Dendritic cell treated with granulocyte-macrophage colony-stimulating factor and Interleukin-4, amounts not matched to agents 40 ng/mL and 50 ng/mL, for 4 days (primary cell): ENCODE data around the gene PPP1CA.

Source experiments
- H3K27ac Mint-ChIP-seq: one replicate; pipeline ENCODE4 v1.8.0; 2022; ENCODE audit warnings: mild to moderate bottlenecking, mixed read lengths
- H3K27me3 Mint-ChIP-seq: one replicate; pipeline ENCODE4 v1.8.0; 2022; ENCODE audit warnings: mild to moderate bottlenecking, mixed read lengths
- H3K36me3 Mint-ChIP-seq: one replicate; pipeline ENCODE4 v1.8.0; 2022; ENCODE audit warnings: low read depth, mixed read lengths
- H3K4me1 Mint-ChIP-seq: one replicate; pipeline ENCODE4 v1.8.0; 2022; ENCODE audit warnings: low read depth, mixed read lengths
- H3K4me3 Mint-ChIP-seq: one replicate; pipeline ENCODE4 v1.8.0; 2022; ENCODE audit warnings: mild to moderate bottlenecking, moderate library complexity, mixed read lengths
- H3K9me3 Mint-ChIP-seq: one replicate; pipeline ENCODE4 v1.8.0; 2022; ENCODE audit warnings: mixed read lengths
- intact Hi-C: fragments of 100-400 bp; cut with micrococcal nuclease; formaldehyde crosslinking; loops from one replicate; pipeline ENCODE4 v1.15.0; 2022

PPP1CA gene

DNA sequence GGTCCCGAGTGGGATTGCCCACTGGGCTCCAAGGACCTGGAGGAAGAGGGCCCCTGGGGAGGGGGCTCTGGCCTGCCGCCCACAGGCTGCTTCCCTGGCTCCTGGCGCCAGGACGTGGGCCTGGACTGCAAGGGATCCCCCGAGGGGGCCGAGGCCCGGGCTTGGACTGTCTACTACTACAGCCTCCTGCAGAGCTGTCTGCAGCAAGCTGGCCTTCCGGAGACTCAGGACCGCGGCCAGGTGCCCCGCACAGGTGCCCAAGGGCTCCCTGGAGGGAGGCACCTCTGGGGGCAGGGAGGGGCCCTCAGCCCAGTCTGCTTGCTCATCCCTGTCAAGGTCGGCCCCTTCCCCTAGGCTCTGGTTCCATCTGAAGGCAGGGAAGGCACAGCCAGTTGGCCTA lies 15.8 kb upstream of the PPP1CA start:
- no peak overlapping the region for H3K27ac Mint-ChIP-seq
- no peaks in the 10 kb centered on the region for H3K9me3 Mint-ChIP-seq
- no peak overlapping the region for H3K4me3 Mint-ChIP-seq
- intact Hi-C loops: no loop called here
- H3K36me3 Mint-ChIP-seq: no peaks in the 10 kb centered on the region
- peaks cover 67% of the 10 kb centered on the region for H3K4me1 Mint-ChIP-seq
- H3K27me3 Mint-ChIP-seq: peaks cover 74% of the 10 kb centered on the region

DNA sequence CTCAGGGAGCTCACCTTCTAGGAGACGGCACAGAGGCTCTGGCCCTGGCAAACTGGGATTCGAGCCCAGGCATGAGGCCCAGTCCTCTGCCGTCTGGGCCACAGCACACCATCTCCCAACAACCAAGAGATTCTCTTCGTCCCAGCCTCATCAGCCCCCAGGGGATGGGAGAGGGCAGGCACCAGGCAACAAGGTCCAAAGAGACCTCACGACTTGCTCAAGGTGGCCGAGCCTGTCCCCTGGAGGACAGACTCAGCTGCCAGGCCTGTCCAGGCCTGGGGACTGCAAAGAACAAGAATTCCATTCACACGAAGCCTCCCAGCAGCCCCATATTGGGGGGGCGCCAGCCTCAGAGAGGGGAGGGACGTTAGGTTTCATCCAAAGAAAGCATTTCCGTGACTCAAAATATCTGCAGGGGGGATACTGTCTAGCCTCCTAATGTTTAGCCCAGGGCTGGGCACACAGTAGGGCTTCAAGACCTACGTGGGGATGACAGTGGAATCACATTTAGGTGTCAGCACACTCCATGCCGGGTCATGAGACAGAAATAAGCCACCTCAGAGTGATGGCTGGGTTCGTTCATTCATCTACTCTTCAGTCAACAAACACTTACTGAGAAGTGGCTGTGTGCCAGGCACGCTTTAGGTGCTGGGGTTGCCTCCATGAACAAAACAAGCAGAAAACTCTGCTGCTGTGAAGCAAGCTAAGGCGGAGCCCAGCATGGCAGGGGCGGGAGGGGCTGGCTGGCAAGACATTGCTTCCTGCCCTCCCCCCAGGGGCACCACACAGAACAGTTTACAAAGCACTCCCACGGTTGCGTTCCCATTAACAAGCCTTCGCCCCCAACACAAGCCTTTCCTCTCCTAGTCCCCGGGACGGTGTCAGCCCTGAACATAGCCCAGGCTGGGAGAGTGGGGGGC lies 15.0 kb upstream of the PPP1CA start:
- H3K27ac Mint-ChIP-seq: no peak overlapping the region
- H3K4me1 Mint-ChIP-seq: peaks cover 69% of the 10 kb centered on the region
- intact Hi-C loops: no loop called here
- H3K27me3 Mint-ChIP-seq: peaks cover 81% of the 10 kb centered on the region
- no peaks in the 10 kb centered on the region for H3K9me3 Mint-ChIP-seq
- H3K36me3 Mint-ChIP-seq: no peaks in the 10 kb centered on the region
- H3K4me3 Mint-ChIP-seq: peak overlapping the region; percentile 34

DNA sequence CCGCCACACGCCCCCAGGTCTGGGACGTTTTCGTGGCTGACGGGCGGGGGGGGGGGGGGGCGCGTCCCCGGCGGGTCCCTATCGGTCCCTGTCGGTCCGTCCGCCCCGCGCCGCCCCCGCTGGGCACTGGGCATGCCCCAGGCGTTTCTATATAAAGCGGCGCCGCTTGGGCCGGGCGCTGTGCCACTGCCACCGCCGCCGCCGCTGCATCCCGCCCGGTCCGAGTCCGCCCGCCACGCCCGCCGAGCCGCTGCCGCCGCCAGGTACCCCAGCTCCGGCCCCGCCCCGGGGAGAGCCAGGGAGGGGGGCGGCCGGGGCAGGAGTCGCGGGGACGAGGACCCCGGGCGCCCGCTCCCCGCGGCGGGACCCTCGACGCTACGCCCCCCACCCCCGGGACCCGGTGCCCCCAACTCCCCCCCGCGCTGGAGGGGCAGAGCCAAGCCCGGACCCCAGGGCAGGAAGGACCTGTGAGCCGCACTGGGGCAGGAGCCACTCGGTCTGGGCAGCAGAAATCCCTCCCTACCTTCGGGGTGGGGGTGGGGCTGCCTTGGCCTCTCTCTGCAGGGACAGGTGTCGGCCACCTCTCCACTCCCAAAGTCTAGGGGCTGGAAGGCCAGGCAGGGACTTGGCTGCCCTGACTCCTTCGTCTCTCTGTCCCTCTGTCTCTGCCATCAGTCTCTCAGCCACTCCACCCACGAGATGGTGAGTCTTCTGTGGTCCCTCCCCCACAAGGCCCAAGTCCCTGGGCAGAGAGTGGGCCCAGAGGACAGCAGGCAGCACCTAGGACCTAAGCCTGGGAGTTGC lies 14.0 kb upstream of the PPP1CA start, which contains the start of gene CARNS1:
Gene CARNS1, plus strand, starts transcription at position 178 of the 804 bp plus-strand sequence. Its CDS starts 522 bp downstream, at position 700.
- no peak within 1 kb of the TSS for H3K27ac Mint-ChIP-seq
- no peaks in the 10 kb centered on the region for H3K9me3 Mint-ChIP-seq
- H3K4me3 Mint-ChIP-seq: peak within 1 kb of the TSS; percentile 34
- peaks cover 64% of the 10 kb centered on the region for H3K4me1 Mint-ChIP-seq
- peaks cover 91% of the 10 kb centered on the region for H3K27me3 Mint-ChIP-seq
- H3K36me3 Mint-ChIP-seq: no peaks in the 10 kb centered on the region
- intact Hi-C loops: no loop called here

DNA sequence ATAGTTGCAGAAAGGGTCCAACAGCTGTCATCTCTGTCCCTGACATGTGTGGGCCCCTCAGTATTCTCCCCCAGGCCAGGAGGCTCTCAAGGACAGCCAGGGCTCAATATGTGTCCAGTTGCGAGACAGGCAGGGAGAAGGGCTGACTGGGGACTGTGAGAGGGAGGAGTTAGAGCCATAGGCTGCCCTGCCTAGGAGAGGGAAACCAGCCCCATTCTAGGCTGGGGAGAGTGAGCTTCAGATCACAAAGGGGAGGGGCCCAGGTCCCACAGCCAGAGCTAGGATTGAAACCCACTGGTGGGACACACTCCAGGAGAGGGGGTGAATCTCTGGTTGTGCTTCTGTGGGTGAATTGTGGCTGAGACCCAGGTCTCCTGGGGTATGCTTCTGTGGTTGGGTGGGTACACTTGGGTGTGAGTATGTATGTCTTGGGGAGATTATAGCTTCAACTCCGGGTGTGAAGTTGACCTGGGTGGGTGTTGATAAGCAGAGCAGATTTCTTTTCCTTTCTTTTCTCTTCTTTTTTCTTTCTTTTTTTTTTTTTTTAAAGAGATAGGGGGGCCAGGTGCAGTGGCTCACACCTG lies 11.7 kb upstream of the PPP1CA start:
- Mint-ChIP-seq H3K4me1 (peaks cover 56% of the 10 kb centered on the region), H3K36me3 (no peaks in the 10 kb centered on the region), H3K9me3 (no peaks in the 10 kb centered on the region), H3K4me3 (no peak overlapping the region), H3K27ac (no peak overlapping the region), H3K27me3 (peaks cover 74% of the 10 kb centered on the region)
- intact Hi-C loops: no loop called here

DNA sequence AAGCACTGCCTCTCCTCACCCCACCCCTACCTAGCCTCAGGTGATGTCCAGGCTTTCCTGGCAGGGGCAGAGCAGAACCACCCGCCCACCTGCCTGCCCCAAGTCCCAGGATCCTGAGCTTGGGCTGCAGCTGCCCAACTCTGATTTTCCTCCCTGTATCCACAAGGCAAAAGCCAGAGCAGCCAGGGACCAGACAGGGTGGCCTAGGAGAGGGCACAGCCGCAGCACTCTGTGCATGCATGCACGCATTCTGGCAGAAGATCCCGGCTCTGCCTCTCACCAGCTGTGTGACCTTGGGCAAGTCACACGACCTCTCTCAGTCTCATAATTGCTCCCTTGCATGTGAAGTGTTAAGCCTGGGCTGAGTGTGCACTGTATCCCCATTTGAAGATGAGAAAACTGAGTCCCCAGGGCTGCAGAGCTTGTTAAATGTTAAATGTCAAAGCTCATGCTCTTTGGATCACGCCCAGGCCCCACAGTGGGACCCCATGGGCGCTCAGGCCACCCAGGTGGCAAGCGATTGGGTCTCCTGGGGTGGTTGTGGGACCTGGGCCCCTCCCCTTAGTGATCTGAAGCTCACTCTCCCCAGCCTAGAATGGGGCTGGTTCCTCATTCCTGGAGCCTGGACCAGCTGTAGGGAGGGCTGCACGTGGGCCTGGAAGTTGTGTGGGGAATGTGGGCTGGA lies 11.0 kb upstream of the PPP1CA start:
- H3K36me3 Mint-ChIP-seq: no peaks in the 10 kb centered on the region

DNA sequence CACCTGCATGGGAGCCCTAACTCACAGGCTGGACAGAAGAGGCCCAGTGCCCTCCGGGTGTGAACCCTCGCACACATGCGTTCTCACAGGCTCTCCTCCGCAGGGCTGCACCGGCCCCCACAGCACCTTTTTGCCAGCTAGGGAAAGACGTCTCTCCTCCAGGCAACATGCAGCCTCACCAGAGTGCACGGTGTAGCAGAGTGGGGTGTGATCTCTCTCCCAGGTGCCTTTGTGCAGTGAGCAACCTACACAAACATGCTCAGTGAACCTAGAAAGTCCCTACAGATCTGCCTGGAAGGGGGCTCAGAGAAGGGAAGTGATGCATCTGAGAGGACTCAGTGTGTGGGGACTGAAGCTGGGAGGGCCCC lies 10.1 kb upstream of the PPP1CA start:
- Mint-ChIP-seq H3K4me1 (peaks cover 60% of the 10 kb centered on the region), H3K27me3 (peaks cover 59% of the 10 kb centered on the region)
- intact Hi-C loops: no loop called here

More for the DNA sequence above, 11.0 kb upstream of the PPP1CA start:
- no peaks in the 10 kb centered on the region for H3K9me3 Mint-ChIP-seq
- H3K4me3 Mint-ChIP-seq: no peak overlapping the region
- H3K27me3 Mint-ChIP-seq: peaks cover 67% of the 10 kb centered on the region
- intact Hi-C loops: no loop called here
- peaks cover 58% of the 10 kb centered on the region for H3K4me1 Mint-ChIP-seq
- H3K27ac Mint-ChIP-seq: no peak overlapping the region

DNA sequence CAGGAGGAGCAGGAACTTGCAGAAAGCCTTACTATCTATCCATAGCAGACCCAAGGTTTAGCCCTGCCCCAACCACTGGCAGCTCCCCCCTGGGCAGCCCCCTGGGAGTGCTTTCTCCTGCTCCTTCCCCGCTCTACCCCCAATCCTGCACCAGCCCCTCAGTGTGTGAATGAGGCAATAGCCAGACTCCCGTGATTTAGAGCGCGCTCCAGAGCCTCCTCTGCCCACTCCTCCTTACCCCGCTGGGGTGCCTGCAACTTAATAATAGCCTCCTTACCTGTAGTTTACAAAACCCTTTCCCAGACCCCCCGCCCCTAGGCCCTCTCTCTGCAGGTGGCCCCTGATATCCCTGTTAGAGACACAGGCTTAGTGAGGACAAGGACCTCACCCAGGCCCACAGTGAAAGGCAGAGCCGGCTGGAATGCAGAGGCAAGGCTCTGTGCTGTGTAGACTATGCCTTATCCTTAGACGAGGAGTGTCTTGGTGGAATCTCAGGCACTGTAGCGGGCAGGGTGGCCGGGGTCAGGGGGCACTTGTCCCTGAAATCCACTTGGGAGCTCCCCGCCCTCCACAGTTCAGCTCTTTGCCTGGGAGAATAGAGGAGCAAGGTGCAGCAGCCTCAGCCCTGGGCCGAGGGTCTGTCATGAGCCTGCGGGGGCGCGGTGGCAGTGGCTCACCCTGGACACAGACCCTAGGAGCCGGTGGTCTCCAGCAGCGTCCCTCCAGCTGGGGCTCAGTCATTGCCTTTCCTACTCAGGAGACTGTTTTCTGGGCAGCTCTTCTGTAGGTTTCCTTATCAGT lies 9.5 kb upstream of the PPP1CA start:
- H3K36me3 Mint-ChIP-seq: no peaks in the 10 kb centered on the region
- H3K27me3 Mint-ChIP-seq: peaks cover 53% of the 10 kb centered on the region
- no peak overlapping the region for H3K4me3 Mint-ChIP-seq
- H3K4me1 Mint-ChIP-seq: peaks cover 60% of the 10 kb centered on the region
- H3K9me3 Mint-ChIP-seq: no peaks in the 10 kb centered on the region
- intact Hi-C loops: no loop called here
- H3K27ac Mint-ChIP-seq: no peak overlapping the region

More for the DNA sequence above, 10.1 kb upstream of the PPP1CA start:
- Mint-ChIP-seq H3K4me3 (no peak overlapping the region), H3K27ac (no peak overlapping the region), H3K36me3 (no peaks in the 10 kb centered on the region), H3K9me3 (no peaks in the 10 kb centered on the region)

DNA sequence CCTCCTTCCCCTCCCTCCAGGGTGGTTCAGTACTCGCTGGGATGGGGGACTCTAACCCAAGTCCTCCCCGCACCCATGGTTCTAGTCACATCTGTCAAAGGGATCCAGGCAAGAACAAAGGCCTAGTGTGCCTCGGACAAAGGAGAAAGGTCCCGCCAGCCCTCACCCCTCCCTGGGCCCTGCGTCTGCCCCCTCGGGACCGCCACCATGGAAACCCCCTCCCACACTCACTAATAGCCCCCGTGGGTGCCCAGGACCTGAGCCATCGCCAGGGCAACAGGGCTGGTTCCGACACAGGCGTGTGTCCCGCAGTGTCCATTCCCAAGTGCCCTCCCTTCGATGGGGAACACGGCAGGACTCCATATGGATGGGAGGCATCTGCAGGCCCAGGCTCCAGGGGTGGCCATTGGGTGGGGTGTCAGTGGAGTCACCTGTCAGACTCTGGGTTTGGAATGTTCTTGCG lies 8.7 kb upstream of the PPP1CA start:
- H3K4me1 Mint-ChIP-seq: peaks cover 62% of the 10 kb centered on the region
- intact Hi-C loops: no loop called here
- H3K36me3 Mint-ChIP-seq: no peaks in the 10 kb centered on the region
- no peak overlapping the region for H3K27ac Mint-ChIP-seq
- no peak overlapping the region for H3K4me3 Mint-ChIP-seq
- H3K9me3 Mint-ChIP-seq: no peaks in the 10 kb centered on the region
- peaks cover 49% of the 10 kb centered on the region for H3K27me3 Mint-ChIP-seq

DNA sequence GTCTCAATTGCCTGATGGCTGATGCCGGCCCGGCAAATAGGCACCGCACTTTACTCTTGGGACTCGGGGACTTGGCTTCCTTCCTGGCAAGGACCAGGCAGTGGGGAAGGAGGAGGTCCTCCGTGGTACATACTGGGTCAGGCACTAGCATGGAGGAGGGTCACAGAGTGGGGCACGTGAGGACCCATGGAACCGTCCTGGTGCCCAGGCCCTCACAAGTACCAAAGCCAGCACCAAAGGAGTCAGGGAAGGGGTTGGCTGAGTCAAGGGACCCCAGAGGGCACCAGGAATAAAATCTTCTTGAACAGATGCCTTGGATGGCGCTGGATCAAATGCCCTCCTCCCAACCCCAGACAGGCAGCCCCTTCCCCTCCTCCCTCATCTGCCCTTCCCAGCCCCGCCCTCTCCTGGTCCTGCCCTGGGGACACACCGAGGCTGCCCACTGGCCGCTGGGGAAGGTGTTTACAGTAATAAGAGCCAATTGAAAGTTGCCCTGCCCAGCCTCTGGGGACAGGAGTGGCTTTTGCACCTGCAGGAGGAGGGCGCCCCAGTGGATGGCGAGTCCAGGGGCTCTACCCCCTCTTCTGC lies 8.2 kb upstream of the PPP1CA start:
- intact Hi-C loops: no loop called here
- peaks cover 62% of the 10 kb centered on the region for H3K4me1 Mint-ChIP-seq
- no peaks in the 10 kb centered on the region for H3K9me3 Mint-ChIP-seq
- H3K27ac Mint-ChIP-seq: no peak overlapping the region
- H3K4me3 Mint-ChIP-seq: peak overlapping the region; percentile 23
- no peaks in the 10 kb centered on the region for H3K36me3 Mint-ChIP-seq
- H3K27me3 Mint-ChIP-seq: peaks cover 44% of the 10 kb centered on the region

DNA sequence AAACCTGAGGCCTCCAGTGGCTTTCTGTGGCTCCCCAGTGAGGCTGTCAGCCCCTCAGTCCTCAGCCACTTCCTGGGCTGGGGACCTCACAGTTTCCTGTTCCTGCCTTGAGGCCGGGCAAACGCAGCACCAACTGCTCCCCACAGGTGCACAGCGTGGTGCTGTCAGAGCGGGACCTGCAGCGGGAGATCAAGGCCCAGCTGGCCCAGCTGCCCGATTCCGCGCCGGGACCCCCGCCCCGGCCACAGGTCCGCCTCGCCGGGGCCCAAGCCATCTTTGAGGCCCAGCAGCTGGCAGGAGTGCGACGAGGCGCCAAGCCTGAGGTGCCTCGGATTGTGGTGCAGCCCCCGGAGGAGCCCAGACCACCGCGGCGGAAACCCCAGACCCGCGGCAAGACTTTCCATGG lies 7.6 kb upstream of the PPP1CA start:
- intact Hi-C loops: no loop called here
- Mint-ChIP-seq H3K9me3 (no peaks in the 10 kb centered on the region), H3K4me1 (peaks cover 67% of the 10 kb centered on the region), H3K27me3 (peaks cover 38% of the 10 kb centered on the region), H3K27ac (peak overlapping the region; percentile 47), H3K4me3 (no peak overlapping the region), H3K36me3 (no peaks in the 10 kb centered on the region)

DNA sequence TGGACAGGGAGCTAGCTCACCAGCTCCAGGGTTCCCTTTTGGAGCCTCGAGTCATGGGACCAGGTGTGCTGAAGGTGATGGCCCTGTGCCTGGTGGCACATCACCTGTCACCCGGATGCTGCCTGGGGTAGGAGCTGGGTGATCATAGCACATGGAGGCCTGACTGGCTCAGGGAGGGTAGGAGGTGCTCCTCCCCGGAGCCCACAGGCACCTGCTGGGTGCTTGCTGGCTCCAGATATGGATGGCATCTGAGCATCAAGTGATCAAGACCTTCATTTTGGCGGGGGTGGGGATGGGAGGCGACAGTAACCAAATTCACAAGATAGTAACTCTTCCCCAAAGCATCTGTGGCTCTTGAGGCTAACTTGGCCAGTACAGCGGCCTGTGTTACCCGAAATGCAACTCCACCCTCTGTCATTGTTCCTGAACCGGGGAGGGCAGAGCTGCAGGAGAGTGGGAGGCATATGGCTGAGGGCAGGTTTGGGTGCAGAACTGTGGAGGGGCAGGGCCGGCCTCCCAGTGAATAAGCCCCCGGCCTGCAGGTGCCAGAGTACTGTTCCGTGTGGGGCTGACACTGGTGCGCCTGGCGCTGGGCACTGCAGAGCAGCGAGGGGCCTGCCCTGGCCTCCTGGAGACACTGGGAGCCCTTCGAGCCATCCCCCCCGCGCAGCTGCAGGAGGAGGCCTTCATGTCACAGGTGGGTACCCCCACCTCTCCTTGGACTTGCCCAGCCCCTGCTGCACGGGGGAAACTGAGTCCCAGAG lies 7.0 kb upstream of the PPP1CA start:
- no peaks in the 10 kb centered on the region for H3K36me3 Mint-ChIP-seq

DNA sequence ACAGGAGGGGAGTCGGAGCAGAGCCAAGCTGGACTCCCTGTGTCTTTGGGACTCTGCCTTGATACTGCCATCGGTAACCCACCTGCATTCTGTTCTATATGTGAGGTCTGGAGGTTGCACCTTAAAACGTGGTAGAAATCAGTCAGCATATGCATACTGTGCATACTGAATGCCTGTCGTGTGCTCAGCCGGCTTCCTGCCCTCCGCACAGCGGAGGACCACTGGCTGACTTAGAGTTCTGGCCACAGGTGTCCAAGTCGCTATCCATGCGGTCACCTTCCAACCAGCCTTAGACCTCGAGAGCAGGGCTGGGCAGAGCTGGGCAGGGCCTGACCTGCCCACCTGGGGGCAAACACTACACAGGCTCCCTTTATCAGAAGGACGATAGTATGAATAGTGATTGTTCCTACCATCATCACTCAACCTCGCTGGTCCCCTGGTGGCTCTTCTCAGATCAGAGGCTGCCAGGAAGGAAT lies 6.1 kb upstream of the PPP1CA start:
- Mint-ChIP-seq H3K4me1 (peaks cover 73% of the 10 kb centered on the region), H3K9me3 (no peaks in the 10 kb centered on the region), H3K27ac (peak overlapping the region; percentile 71), H3K36me3 (no peaks in the 10 kb centered on the region), H3K27me3 (peaks cover 22% of the 10 kb centered on the region), H3K4me3 (no peak overlapping the region)
- intact Hi-C loops: no loop called here

More for the DNA sequence above, 7.0 kb upstream of the PPP1CA start:
- intact Hi-C loops: no loop called here
- Mint-ChIP-seq H3K9me3 (no peaks in the 10 kb centered on the region), H3K4me3 (no peak overlapping the region), H3K27ac (peak overlapping the region; percentile 47), H3K27me3 (peaks cover 31% of the 10 kb centered on the region), H3K4me1 (peaks cover 73% of the 10 kb centered on the region)
